AG10803 (cell line): ENCODE data around the gene MFN2.

Experiments used
- DNase-seq: peaks from one replicate; pipeline ENCODE4 v3.0.0; 2010; ENCODE audit warnings: low read depth
- H3K4me3 ChIP-seq: 2 replicates; pipeline ENCODE4 v1.5.1; 2011; ENCODE audit warnings: mild to moderate bottlenecking, low read length, control low read depth
- CTCF ChIP-seq: conservative IDR thresholded peaks from 2 replicates; pipeline ENCODE4 v1.5.1; 2011; ENCODE audit warnings: mild to moderate bottlenecking, low read length, control low read depth, inconsistent platforms

Gene MFN2

GRCh38 chr1:12022036-12022435 is 41.8 kb downstream of the MFN2 start:
- TF ChIP-seq CTCF: no peak

GRCh38 chr1:12026586-12026985 is 46.3 kb downstream of the MFN2 start:
- TF ChIP-seq CTCF: no peak
- DNase-seq: no peak

More at GRCh38 chr1:12022036-12022435, 41.8 kb downstream of the MFN2 start:
- no peak overlapping the region for H3K4me3 ChIP-seq
- DNase-seq: no peak

GRCh38 chr1:12028248-12028647 is 48.0 kb downstream of the MFN2 start:
- no peak for DNase-seq
- no peak overlapping the region for H3K4me3 ChIP-seq
- TF ChIP-seq CTCF: no peak

More at GRCh38 chr1:12026586-12026985, 46.3 kb downstream of the MFN2 start:
- no peak overlapping the region for H3K4me3 ChIP-seq

- DNase-seq: no peak
- no peak overlapping the region for H3K4me3 ChIP-seq
- no peak for TF ChIP-seq CTCF
Observed at GRCh38 chr1:12028957-12029511, 48.8 kb downstream of the MFN2 start.

- TF ChIP-seq CTCF: no peak
- DNase-seq: no peak
- no peak overlapping the region for H3K4me3 ChIP-seq
Observed at GRCh38 chr1:12029720-12030339, 49.6 kb downstream of the MFN2 start.

- peak; percentile 35 for DNase-seq
- TF ChIP-seq CTCF: peak; percentile 68
- H3K4me3 ChIP-seq: no peak overlapping the region
Observed at GRCh38 chr1:12031039-12031980, 51.1 kb downstream of the MFN2 start.
